ENCODE measurements around the gene CEP85L. TPM values are rescaled to one million over a fixed set of nuclear protein-coding genes. Genes with fewer than 3 reads are reported as not detected.

The CEP85L gene
- total RNA-seq, result 1 to 10 TPM; 2.3 to 7.0 (median 6.6) TPM

- TF ChIP-seq CTCF (IDR thresholded peaks at IDR 0.05) (no peak), POLR2A (IDR thresholded peaks at IDR 0.05) (peak in 1 of 2 donors; percentile 24)
- 1% methylated on average over 8 to 25 of the region's 77 CpGs for WGBS, 2 donors
- intact Hi-C loops (cut with DNase I; ENCODE audit: low total_unique reads), result no loop called here
- DNase-seq (ENCODE audit: low spot score in 2 of 2), result peak; percentile 83 to 97
- H3K4me3 ChIP-seq (ENCODE audit: low read depth, poor library complexity, severe bottlenecking), result peak within 1 kb of the TSS; percentile 88
Measured at GRCh38 chr6:118651282-118652050, at the start of gene CEP85L. Gene CEP85L, minus strand, starts transcription at chr6:118651591. Its CDS starts 322 bp downstream, at chr6:118651269.

GRCh38 chr6:118700531-118700930, 49.1 kb upstream of the CEP85L start:
- WGBS, 2 donors, result 81 to 91% methylated on average over 2 of the region's 2 CpGs
- intact Hi-C loops (cut with DNase I; ENCODE audit: low total_unique reads), result no loop called here
- no peak for DNase-seq (ENCODE audit: low spot score in 2 of 2)
- TF ChIP-seq CTCF (IDR thresholded peaks at IDR 0.05), result no peak
- TF ChIP-seq POLR2A (IDR thresholded peaks at IDR 0.05), result no peak
- no peak overlapping the region for H3K4me3 ChIP-seq (ENCODE audit: low read depth, poor library complexity, severe bottlenecking)

GRCh38 chr6:118697554-118697953, 46.2 kb upstream of the CEP85L start:
- 64 to 66% methylated on average over 3 of the region's 3 CpGs for WGBS, 2 donors
- no peak for DNase-seq (ENCODE audit: low spot score in 2 of 2)
- intact Hi-C loops (cut with DNase I; ENCODE audit: low total_unique reads), result no loop called here
- H3K4me3 ChIP-seq (ENCODE audit: low read depth, poor library complexity, severe bottlenecking), result no peak overlapping the region
- TF ChIP-seq CTCF (IDR thresholded peaks at IDR 0.05) (no peak), POLR2A (IDR thresholded peaks at IDR 0.05) (no peak)

GRCh38 chr6:118696271-118696670, 44.9 kb upstream of the CEP85L start:
- H3K4me3 ChIP-seq (ENCODE audit: low read depth, poor library complexity, severe bottlenecking), result no peak overlapping the region
- 66 to 81% methylated on average over 1 of the region's 1 CpG for WGBS, 2 donors
- intact Hi-C loops (cut with DNase I; ENCODE audit: low total_unique reads), result no loop called here
- DNase-seq (ENCODE audit: low spot score in 2 of 2), result no peak
- TF ChIP-seq CTCF (IDR thresholded peaks at IDR 0.05), result no peak
- no peak for TF ChIP-seq POLR2A (IDR thresholded peaks at IDR 0.05)

GRCh38 chr6:118693562-118693961, 42.2 kb upstream of the CEP85L start:
- intact Hi-C loops (cut with DNase I; ENCODE audit: low total_unique reads), result no loop called here
- no peak overlapping the region for H3K4me3 ChIP-seq (ENCODE audit: low read depth, poor library complexity, severe bottlenecking)
- TF ChIP-seq CTCF (IDR thresholded peaks at IDR 0.05), result no peak
- no peak for TF ChIP-seq POLR2A (IDR thresholded peaks at IDR 0.05)
- WGBS, 2 donors, result 41 to 69% methylated on average over 1 of the region's 1 CpG
- DNase-seq (ENCODE audit: low spot score in 2 of 2), result no peak
